Ovary (tissue), 3 donors: ENCODE results near the gene ID3.

Source experiments
- POLR2A ChIP-seq: fragments of 450-650 bp; IDR thresholded peaks from one replicate; pipeline ENCODE4 v1.6.1; 2017; ENCODE audit warnings: antibody characterized with exemption, mild to moderate bottlenecking, moderate library complexity
- TF ChIP-seq, protein P1 (sequence below), 3 donors: fragments of 450-650 bp in 2 of 3; fragments of 200-600 bp in 1 of 3; IDR thresholded peaks; one replicate each; pipeline versions ENCODE4 v1.5.1 to v1.8.0; 2016 to 2022; ENCODE audit warnings: antibody characterized with exemption in 3 of 3, mild to moderate bottlenecking in 1 of 3
- donor health status: DM: no; HTN: no; CAD: no.

DNA sequence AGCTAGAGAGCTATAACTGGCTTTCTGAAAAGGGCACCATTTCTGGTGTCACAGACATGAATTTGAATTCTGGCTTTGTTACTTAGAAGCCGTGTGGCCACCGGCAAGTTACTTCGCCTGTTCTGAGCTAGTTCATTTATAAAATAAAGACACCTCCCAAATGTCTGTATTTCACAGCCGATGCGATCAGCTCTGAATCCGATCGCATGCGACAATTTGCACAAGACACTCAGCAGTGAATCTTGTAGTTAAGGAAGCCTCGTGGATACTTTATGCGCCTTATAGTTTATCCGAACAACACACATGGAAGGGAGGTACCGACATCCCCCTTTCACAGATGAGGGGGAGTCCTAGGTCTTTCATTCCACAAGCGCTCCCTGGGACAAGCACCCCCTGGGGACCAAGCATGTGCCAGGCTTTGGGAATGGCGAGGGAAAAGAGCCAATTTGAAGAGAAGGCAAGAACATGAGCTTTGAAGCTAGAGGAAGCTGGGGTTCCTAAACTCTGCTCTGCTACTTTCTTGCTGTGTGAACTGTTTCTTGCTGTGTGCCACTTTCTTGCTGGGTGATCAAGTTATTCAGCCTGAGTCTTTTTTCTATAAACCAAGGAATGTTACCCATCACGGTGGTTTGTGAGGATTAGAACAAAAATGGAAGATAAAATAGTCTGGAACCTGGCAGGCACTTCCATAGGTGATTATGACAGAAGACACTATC lies 3.9 kb downstream of the ID3 start:
- TF ChIP-seq, protein P1, sequence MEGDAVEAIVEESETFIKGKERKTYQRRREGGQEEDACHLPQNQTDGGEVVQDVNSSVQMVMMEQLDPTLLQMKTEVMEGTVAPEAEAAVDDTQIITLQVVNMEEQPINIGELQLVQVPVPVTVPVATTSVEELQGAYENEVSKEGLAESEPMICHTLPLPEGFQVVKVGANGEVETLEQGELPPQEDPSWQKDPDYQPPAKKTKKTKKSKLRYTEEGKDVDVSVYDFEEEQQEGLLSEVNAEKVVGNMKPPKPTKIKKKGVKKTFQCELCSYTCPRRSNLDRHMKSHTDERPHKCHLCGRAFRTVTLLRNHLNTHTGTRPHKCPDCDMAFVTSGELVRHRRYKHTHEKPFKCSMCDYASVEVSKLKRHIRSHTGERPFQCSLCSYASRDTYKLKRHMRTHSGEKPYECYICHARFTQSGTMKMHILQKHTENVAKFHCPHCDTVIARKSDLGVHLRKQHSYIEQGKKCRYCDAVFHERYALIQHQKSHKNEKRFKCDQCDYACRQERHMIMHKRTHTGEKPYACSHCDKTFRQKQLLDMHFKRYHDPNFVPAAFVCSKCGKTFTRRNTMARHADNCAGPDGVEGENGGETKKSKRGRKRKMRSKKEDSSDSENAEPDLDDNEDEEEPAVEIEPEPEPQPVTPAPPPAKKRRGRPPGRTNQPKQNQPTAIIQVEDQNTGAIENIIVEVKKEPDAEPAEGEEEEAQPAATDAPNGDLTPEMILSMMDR (IDR thresholded peaks at IDR 0.05), result no peak
- no peak for TF ChIP-seq POLR2A
